ENCODE measurements around the gene SEL1L3. TPM values are rescaled to one million over a fixed set of nuclear protein-coding genes. Genes with fewer than 3 reads are reported as not detected.
"Not testable (repeated sequence)": the region's sequence is repeated elsewhere in the genome, so short reads cannot be mapped to it uniquely, and the experiment has no call there.

SEL1L3 gene
- total RNA-seq (10 to 100 TPM in 4 of 9 donors, 1 to 10 TPM in 5; 1.7 to 23.7 (median 5.8) TPM), polyA plus RNA-seq (10 to 100 TPM in 1 of 3 donors, 1 to 10 TPM in 2; 2.7 to 14.2 (median 2.8) TPM)
- long read RNA-seq, donor 1: 0 reads
- long read RNA-seq, donor 2: 0 reads
- long read RNA-seq, donor 3: 0 reads
- long read RNA-seq, donor 4, full-length matches to known transcripts: 1 of 1 reads
- long read RNA-seq, donor 4, partial matches to known transcripts: 0 of 1 reads
- long read RNA-seq, donor 4, other reads (novel, unspliced or antisense): 0 of 1 reads
- long read RNA-seq, donor 5, full-length matches to known transcripts: 13 of 21 reads
- long read RNA-seq, donor 5, partial matches to known transcripts: 1 of 21 reads
- long read RNA-seq, donor 5, other reads (novel, unspliced or antisense): 7 of 21 reads
- long read RNA-seq, donor 6, partial matches to known transcripts: 1 of 1 reads
- long read RNA-seq, donor 6, other reads (novel, unspliced or antisense): 0 of 1 reads
- long read RNA-seq, donor 7: 0 reads
- long read RNA-seq, donor 8: 0 reads
- long read RNA-seq, donor 9: 0 reads
- long read RNA-seq, donor 10: 0 reads

DNA sequence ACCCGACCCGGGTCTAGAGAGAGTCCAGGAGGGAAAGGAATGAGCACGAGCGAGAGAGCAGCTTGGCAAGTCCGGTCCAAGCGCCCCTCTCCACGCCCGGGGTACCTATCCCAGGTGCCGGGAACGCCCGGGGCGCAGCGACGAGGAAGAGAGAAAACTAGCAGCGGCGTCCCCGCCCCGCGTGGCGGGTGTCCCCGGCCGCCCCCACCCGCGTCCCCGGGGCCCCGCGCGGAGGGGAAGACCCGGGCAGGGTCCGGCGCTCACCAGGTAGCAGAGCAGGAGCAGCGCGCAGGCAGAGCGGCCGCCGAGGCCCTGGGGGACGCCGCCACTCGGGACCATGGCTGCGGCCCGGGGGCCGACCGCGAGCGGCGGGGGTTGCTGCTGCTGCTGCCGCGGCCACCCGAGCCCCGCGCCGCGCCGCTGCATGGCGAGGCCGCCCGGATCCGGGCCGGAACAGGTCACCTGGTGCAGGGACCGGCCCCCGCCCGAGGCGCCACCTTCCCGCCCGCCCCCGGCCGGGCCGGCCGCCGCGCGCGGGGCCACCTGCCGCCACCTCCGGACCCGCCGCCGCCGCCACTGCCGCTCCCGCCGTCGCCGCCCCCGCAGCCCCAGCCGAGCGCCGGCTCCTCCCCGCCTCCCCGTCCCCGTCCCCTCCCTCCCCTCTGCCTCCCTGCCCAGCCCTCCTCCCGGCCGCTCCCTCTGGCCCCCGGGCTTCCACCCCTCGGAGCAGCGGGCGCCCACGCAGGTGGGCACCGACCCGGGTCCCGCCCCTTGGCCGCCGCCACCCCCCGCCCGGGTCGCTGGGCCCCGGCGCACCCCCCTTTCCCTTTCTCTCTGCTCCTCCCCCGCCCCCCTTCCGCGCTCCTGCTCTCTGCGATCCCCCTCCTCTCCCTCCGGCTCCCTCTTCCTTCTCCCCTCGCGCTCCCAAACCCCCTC, at the start of gene SEL1L3:
TSS of gene SEL1L3 (minus strand) at position 578 of the 936 bp plus-strand sequence. CDS start at position 426, 152 bp downstream.
- DNase-seq: peak in 4 of 7 donors; percentile 12 to 39 (median 30)
- intact Hi-C loops (cut with DNase I): no loop called here
- H3K9me3 ChIP-seq (replicated peaks in 1 of 3): no peaks in the 10 kb centered on the region
- peak within 1 kb of the TSS in 2 of 4 donors; percentile 26 to 74 for H3K4me3 ChIP-seq
- H3K4me1 ChIP-seq (replicated peaks in 1 of 2): peaks cover 0 to 35% of the 10 kb centered on the region in 2 donors
- WGBS, 4 donors: 0 to 3% (median 1%) methylated on average over 5 to 113 of the region's 115 CpGs
- peak within 1 kb of the TSS in 2 of 5 donors; percentile 26 to 38 for H3K27ac ChIP-seq
- no peaks in the 10 kb centered on the region for H3K27me3 ChIP-seq
- TF ChIP-seq CTCF (IDR thresholded peaks at IDR 0.05): no peak
- TF ChIP-seq POLR2A (IDR thresholded peaks at IDR 0.05): no peak
- no peaks in the 10 kb centered on the region for H3K36me3 ChIP-seq (replicated peaks in 1 of 2)

DNA sequence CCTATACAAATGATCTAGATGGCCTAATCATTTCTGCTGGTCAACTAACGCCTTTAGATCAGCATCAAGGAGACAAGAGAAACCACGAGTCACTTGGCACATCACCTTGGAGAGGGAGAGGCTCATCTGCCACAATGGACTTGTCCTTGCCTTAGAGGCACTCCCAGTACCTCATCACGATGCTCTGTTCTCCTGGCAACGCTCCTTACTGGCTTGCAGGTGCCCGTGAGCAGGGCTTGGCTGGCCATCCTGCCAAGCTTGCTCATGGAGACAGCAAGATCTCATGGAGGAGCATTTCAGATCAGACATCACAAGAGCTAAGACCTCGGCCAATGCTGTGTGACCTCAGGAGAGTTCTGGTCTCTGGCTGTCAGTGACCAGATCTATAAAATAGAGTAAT, 48.6 kb upstream of the SEL1L3 start:
- intact Hi-C loops (cut with DNase I): no loop called here
- Histone ChIP-seq H3K4me1 (replicated peaks in 1 of 2) (peaks cover 6 to 15% of the 10 kb centered on the region in 2 donors), H3K36me3 (replicated peaks in 1 of 2) (no peaks in the 10 kb centered on the region), H3K27me3 (peaks cover 2% of the 10 kb centered on the region), H3K9me3 (replicated peaks in 1 of 3) (no peaks in the 10 kb centered on the region), H3K4me3 (no peak overlapping the region), H3K27ac (no peak overlapping the region)
- 64 to 86% (median 76%) methylated on average over 3 to 6 of the region's 6 CpGs for WGBS, 4 donors
- DNase-seq: no peak
- no peak for TF ChIP-seq POLR2A (IDR thresholded peaks at IDR 0.05)
- TF ChIP-seq CTCF (IDR thresholded peaks at IDR 0.05): no peak

- WGBS, 4 donors: 31 to 55% (median 40%) methylated on average over 5 of the region's 5 CpGs
- H3K27me3 ChIP-seq: peaks cover 2% of the 10 kb centered on the region
- H3K4me1 ChIP-seq (replicated peaks in 1 of 2): peaks cover 0 to 6% of the 10 kb centered on the region in 2 donors
- DNase-seq: peak in 2 of 7 donors; percentile 29 to 34
- H3K27ac ChIP-seq: no peak overlapping the region
- no peaks in the 10 kb centered on the region for H3K36me3 ChIP-seq (replicated peaks in 1 of 2)
- intact Hi-C loops (cut with DNase I): no loop called here
- no peak for TF ChIP-seq CTCF (IDR thresholded peaks at IDR 0.05)
- no peak for TF ChIP-seq POLR2A (IDR thresholded peaks at IDR 0.05)
- H3K9me3 ChIP-seq (replicated peaks in 1 of 3): no peaks in the 10 kb centered on the region
- H3K4me3 ChIP-seq: no peak overlapping the region
These were observed 45.7 kb upstream of the SEL1L3 start for GRCh38 chr4:25908491-25908901.

GRCh38 chr4:25906113-25906512, 43.3 kb upstream of the SEL1L3 start:
- H3K4me3 ChIP-seq; H3K36me3 ChIP-seq (replicated peaks in 1 of 2); H3K4me1 ChIP-seq (replicated peaks in 1 of 2); DNase-seq; H3K27ac ChIP-seq; intact Hi-C loops (cut with DNase I); H3K27me3 ChIP-seq; H3K9me3 ChIP-seq (replicated peaks in 1 of 3): not testable (repeated sequence)
- WGBS, 4 donors: 92 to 96% (median 94%) methylated on average over 11 of the region's 11 CpGs
